PC-9 (cell line): ENCODE results near the gene C3orf85. TPM values are rescaled to one million over a fixed set of nuclear protein-coding genes. Genes with fewer than 3 reads are reported as not detected.

ENCODE experiments used
- BruUV-seq: library from RNA; stranded (reverse); fragments of 400-500 nt; replicated peaks from 2 replicates; lab custom pipeline; 2021; lab: Mats Ljungman, UMichigan
- CTCF ChIA-PET: fragments of 300-600 bp; sonication (Branson Sonifier 250); formaldehyde crosslinking; loops from one replicate; lab custom pipeline; 2022; ENCODE audit warnings: antibody characterized with exemption; lab: Charles Lee
- POLR2A ChIA-PET: fragments of 300-600 bp; sonication (Branson Sonifier 250); formaldehyde crosslinking; loops from one replicate; lab custom pipeline; 2022; ENCODE audit warnings: antibody characterized with exemption; ENCODE audit not compliant: unreplicated experiment; lab: Charles Lee
- DNase-seq, 2 experiments: peaks; one replicate each; pipeline versions ENCODE4 v3.0.0 to v3.0.0-alpha.2; 2015 to 2022; ENCODE audit warnings: mixed read lengths in 1 of 2
- H2AFZ ChIP-seq: fragments of 200-600 bp; sonication (generic); 2 replicates; pipeline ENCODE4 v1.8.1; 2017; ENCODE audit warnings: antibody characterized with exemption
- H3F3A ChIP-seq: fragments of 200-600 bp; sonication (generic); 2 replicates; pipeline ENCODE4 v1.8.1; 2017; ENCODE audit warnings: antibody characterized with exemption, mild to moderate bottlenecking, low read depth; ENCODE audit not compliant: insufficient read depth
- H3K27ac ChIP-seq: fragments of 200-600 bp; sonication (generic); 2 replicates; pipeline ENCODE4 v1.6.1; 2016; ENCODE audit warnings: mixed run types
- H3K27me3 ChIP-seq: fragments of 200-600 bp; sonication (generic); 2 replicates; pipeline ENCODE4 v1.6.1; 2016; ENCODE audit warnings: low read depth, mixed run types; ENCODE audit not compliant: insufficient read depth
- H3K36me3 ChIP-seq: fragments of 200-600 bp; sonication (generic); 2 replicates; pipeline ENCODE4 v1.6.1; 2016; ENCODE audit warnings: low read depth, mixed run types
- H3K4me1 ChIP-seq: fragments of 200-600 bp; sonication (generic); replicated peaks from 2 replicates; pipeline ENCODE4 v1.6.1; 2016; ENCODE audit warnings: mixed run types; ENCODE audit not compliant: insufficient read depth
- H3K4me2 ChIP-seq: fragments of 200-600 bp; sonication (generic); 2 replicates; pipeline ENCODE4 v1.6.1; 2017; ENCODE audit warnings: mixed run types
- H3K4me3 ChIP-seq: fragments of 200-600 bp; sonication (generic); 2 replicates; pipeline ENCODE4 v1.6.1; 2016; ENCODE audit warnings: mixed run types
- H3K79me2 ChIP-seq: fragments of 200-600 bp; sonication (generic); 2 replicates; pipeline ENCODE4 v1.6.1; 2017; ENCODE audit warnings: low read depth, mixed run types
- H3K9me2 ChIP-seq: fragments of 200-600 bp; sonication (generic); 2 replicates; pipeline ENCODE4 v1.8.1; 2017; ENCODE audit warnings: mild to moderate bottlenecking; ENCODE audit not compliant: insufficient read depth
- H3K9me3 ChIP-seq: fragments of 200-600 bp; sonication (generic); 2 replicates; pipeline ENCODE4 v1.8.1; 2016; ENCODE audit warnings: low read depth; ENCODE audit not compliant: insufficient read depth
- H4K20me1 ChIP-seq: fragments of 200-600 bp; sonication (generic); 2 replicates; pipeline ENCODE4 v1.8.1; 2017; ENCODE audit not compliant: insufficient read depth
- EZH2 ChIP-seq: fragments of 200-600 bp; sonication (generic); IDR thresholded peaks from 2 replicates; pipeline ENCODE4 v1.8.0; 2017; ENCODE audit warnings: antibody characterized with exemption, low read depth
- intact Hi-C: fragments of 100-400 bp; cut with micrococcal nuclease; formaldehyde crosslinking; loops from one replicate; pipeline ENCODE4 v1.10.0; 2022; ENCODE audit not compliant: unreplicated experiment
- total RNA-seq: library from RNA; stranded (reverse); gene quantifications from 2 replicates; pipeline ENCODE4 v1.2.3, GENCODE V29; 2021
- TF ChIP-seq, protein P1 (sequence below): fragments of 200-600 bp; sonication (generic); conservative IDR thresholded peaks from 2 replicates; pipeline ENCODE4 v1.6.1; 2017; ENCODE audit warnings: mixed run types, antibody characterized with exemption, mild to moderate bottlenecking, moderate library complexity

C3orf85 gene
- total RNA-seq, 1 experiment from 2014 or later, result not detected

DNA sequence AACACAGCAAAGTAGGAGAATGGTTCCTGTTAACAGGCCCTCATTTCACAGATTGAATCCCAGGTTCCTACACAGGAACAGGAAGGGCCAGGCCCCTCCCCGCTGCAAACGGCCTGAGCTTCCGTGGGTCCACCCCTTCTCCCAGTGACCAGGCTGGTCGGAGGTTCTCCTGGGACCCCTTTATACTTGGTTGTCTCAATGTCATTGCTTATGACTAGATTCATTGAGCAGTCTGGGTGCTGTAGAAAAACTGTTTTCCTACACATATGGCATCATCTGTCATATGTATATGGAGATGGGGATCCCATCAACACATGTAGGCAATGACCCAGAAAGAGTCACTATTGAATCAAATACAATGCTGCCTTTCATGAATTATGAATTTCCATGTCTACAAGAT, 3.8 kb downstream of the C3orf85 start:
- CTCF ChIA-PET, result no interaction called here

DNA sequence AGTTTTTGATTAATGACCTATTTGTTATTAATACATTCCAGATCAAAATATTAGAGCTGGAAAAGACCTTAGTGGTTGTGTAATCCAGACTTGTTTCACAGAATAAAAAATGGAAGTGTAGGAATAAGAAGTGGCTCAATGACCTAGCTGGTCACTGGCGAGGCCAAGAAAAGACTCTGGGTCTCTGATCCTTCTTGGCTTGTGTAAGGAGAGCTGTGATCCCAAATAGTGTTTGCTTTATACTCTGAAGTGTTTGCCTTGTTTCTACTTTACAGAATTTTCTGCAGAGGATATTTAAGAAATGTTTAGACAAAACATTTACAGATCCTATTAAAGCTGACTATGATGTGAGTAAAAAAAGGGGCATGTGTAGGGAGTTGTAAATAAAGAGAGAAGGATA, 7.1 kb downstream of the C3orf85 start:
- DNase-seq, result no peak
- Histone ChIP-seq H3K36me3 (no peaks in the 10 kb centered on the region), H3K4me1 (no peaks in the 10 kb centered on the region), H3K9me2 (no peaks in the 10 kb centered on the region), H3F3A (no peaks in the 10 kb centered on the region), H3K4me2 (no peak overlapping the region), H3K27me3 (peaks cover 7% of the 10 kb centered on the region; the same call in 1 of the 2 replicates), H3K79me2 (no peaks in the 10 kb centered on the region), H4K20me1 (no peaks in the 10 kb centered on the region), H2AFZ (no peak overlapping the region), H3K4me3 (no peak overlapping the region), H3K27ac (no peak overlapping the region), H3K9me3 (no peaks in the 10 kb centered on the region)
- intact Hi-C loops, result no loop called here
- ChIA-PET POLR2A (interaction anchor here (0.6 kb wide), 2 partner anchors 29 to 152 kb away, joined by 3 to 4 read pairs; no protein-coding TSS in a partner anchor), CTCF (no interaction called here)
- TF ChIP-seq, protein P1, sequence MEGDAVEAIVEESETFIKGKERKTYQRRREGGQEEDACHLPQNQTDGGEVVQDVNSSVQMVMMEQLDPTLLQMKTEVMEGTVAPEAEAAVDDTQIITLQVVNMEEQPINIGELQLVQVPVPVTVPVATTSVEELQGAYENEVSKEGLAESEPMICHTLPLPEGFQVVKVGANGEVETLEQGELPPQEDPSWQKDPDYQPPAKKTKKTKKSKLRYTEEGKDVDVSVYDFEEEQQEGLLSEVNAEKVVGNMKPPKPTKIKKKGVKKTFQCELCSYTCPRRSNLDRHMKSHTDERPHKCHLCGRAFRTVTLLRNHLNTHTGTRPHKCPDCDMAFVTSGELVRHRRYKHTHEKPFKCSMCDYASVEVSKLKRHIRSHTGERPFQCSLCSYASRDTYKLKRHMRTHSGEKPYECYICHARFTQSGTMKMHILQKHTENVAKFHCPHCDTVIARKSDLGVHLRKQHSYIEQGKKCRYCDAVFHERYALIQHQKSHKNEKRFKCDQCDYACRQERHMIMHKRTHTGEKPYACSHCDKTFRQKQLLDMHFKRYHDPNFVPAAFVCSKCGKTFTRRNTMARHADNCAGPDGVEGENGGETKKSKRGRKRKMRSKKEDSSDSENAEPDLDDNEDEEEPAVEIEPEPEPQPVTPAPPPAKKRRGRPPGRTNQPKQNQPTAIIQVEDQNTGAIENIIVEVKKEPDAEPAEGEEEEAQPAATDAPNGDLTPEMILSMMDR, result no peak
- TF ChIP-seq EZH2, result no peak
- no TSS peak for BruUV-seq

More for the DNA sequence above, 3.8 kb downstream of the C3orf85 start:
- no peak overlapping the region for H2AFZ ChIP-seq
- H3K27ac ChIP-seq, result no peak overlapping the region
- H3K9me2 ChIP-seq, result no peaks in the 10 kb centered on the region
- no peak overlapping the region for H3K4me2 ChIP-seq
- TF ChIP-seq, protein P1, result no peak
- no peak for TF ChIP-seq EZH2
- H3K27me3 ChIP-seq, result 0 out of 2 replicates have a peak, but pooled peaks cover 3% of the 10 kb centered on the region
- H4K20me1 ChIP-seq, result no peaks in the 10 kb centered on the region
- POLR2A ChIA-PET, result no interaction called here
- no peaks in the 10 kb centered on the region for H3K9me3 ChIP-seq
- no peaks in the 10 kb centered on the region for H3F3A ChIP-seq
- no peaks in the 10 kb centered on the region for H3K4me1 ChIP-seq
- no peak for DNase-seq
- intact Hi-C loops, result no loop called here
- no peaks in the 10 kb centered on the region for H3K79me2 ChIP-seq
- no peak overlapping the region for H3K4me3 ChIP-seq
- no TSS peak for BruUV-seq
- no peaks in the 10 kb centered on the region for H3K36me3 ChIP-seq

DNA sequence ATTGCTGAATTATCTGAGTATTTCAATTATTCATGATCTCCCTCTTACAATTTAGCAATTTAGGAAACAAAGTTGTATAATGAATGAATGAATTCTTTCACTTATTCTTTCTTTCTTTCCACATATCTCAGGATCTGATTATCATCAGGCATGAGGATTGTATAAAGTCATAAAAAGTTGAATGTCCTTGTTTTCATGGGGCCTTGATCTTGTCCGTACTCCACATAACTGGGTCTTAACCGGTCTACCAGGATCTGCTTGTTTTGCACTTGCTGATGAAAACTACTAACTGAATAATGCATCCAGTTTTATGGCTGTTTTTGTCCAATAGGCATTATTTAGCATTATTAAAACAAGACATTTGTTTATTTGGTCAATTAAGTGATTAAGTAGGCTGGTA, 12.6 kb downstream of the C3orf85 start:
- no peak overlapping the region for H3K27ac ChIP-seq
- H2AFZ ChIP-seq, result no peak overlapping the region
- H4K20me1 ChIP-seq, result no peaks in the 10 kb centered on the region
- 0 out of 2 replicates have a peak, but pooled peaks cover 2% of the 10 kb centered on the region for H3K9me2 ChIP-seq
- no peaks in the 10 kb centered on the region for H3K36me3 ChIP-seq
- no peaks in the 10 kb centered on the region for H3K9me3 ChIP-seq
- peaks cover 7% of the 10 kb centered on the region; the same call in 1 of the 2 replicates for H3K27me3 ChIP-seq
- CTCF ChIA-PET, result no interaction called here
- no peak overlapping the region for H3K4me3 ChIP-seq
- no peak for DNase-seq
- H3K4me2 ChIP-seq, result no peak overlapping the region
- H3F3A ChIP-seq, result no peaks in the 10 kb centered on the region
- H3K79me2 ChIP-seq, result no peaks in the 10 kb centered on the region
- TF ChIP-seq, protein P1, result no peak
- TF ChIP-seq EZH2, result no peak
- POLR2A ChIA-PET, result no interaction called here
- BruUV-seq, result no TSS peak
- H3K4me1 ChIP-seq, result no peaks in the 10 kb centered on the region
- intact Hi-C loops, result no loop called here
